HG03460 (cell line): Measurements from ENCODE around the gene VAV1.

Source experiments
- ATAC-seq: cut with Tn5 transposase; IDR thresholded peaks from one replicate; pipeline ENCODE4 v1.9.1; 2021; ENCODE audit not compliant: unreplicated experiment

VAV1 gene

GRCh38 chr19:6890401-6890913 lies 117.9 kb downstream of the VAV1 start:
- ATAC-seq: no peak

- ATAC-seq: no peak
Observed at GRCh38 chr19:6890938-6891337, 118.4 kb downstream of the VAV1 start.

GRCh38 chr19:6891761-6892385 lies 119.4 kb downstream of the VAV1 start:
- ATAC-seq: no peak

GRCh38 chr19:6894313-6894712 lies 121.8 kb downstream of the VAV1 start:
- ATAC-seq: no peak

- ATAC-seq: no peak
Observed at GRCh38 chr19:6903446-6903845, 130.9 kb downstream of the VAV1 start.

- ATAC-seq: no peak
Observed at GRCh38 chr19:6906559-6907060, 134.1 kb downstream of the VAV1 start.
